ENCODE measurements around the gene TUBA1A.
"Not testable (repeated sequence)": the region's sequence is repeated elsewhere in the genome, so short reads cannot be mapped to it uniquely, and the experiment has no call there.

TUBA1A gene

GRCh38 chr12:49147384-49147783, 41.5 kb downstream of the TUBA1A start:
- no peak for DNase-seq (ENCODE audit: low spot score)

GRCh38 chr12:49146406-49146805, 42.5 kb downstream of the TUBA1A start:
- no peak for DNase-seq (ENCODE audit: low spot score)

DNA sequence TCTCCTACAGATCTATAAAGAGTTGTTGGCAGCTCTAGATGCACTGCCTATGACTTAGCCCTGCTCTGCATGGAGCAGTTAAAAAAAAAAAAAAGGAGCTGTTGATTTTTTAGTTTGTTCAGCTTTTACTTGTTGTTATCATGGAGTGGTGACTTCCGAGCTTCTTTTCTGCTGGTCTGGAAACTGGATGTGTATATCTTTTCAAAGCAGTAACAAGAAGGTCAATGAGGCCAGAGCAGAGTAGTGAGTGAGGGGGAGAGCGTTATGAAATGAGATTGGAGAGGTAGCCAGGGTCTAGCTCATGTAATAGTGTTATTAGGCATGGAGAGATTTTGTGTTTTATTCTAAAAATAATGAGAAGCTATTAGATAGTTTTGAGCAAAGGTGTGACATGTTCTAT, 44.5 kb downstream of the TUBA1A start:
- no peak for DNase-seq (ENCODE audit: low spot score)

DNA sequence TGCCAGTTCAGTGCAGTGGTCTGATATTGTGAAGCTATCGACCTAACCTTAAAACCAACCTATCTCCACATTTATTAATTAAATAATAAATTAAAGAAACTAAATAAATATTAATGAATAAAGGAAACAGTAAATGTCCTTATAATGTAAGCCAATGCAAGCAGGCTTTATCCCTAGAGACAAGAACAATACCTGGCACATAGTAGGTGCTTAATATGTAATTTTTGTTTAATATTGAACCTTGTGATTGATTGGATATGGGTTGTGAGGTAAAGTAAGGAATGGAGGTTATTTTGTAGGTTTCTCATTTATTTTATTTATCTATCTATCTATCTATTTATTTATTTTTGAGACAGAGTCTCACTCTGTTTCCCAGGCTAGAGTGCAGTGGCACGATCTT, 49.9 kb downstream of the TUBA1A start:
- no peak for DNase-seq (ENCODE audit: low spot score)

DNA sequence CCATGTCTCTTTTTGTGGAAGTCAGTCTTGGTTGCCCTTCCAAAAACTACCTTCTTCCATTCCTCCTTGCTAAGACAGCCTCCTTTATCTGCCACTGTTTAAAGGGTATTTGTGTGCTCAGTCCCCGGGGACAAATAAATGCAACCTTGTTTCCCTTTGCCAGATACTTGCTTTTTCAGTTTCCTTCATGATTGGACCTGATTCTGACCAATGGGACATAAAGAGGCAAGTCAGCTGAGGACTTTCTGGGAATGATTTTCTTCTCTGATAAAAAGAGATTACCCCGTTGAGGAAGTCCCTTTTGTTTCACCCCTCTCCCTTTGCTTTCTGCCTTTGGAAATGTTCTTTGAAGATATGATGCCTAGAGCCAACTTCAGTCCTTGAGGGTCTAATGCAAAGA, 50.3 kb downstream of the TUBA1A start:
- peak; percentile 78 for DNase-seq (ENCODE audit: low spot score)

- no peak for DNase-seq (ENCODE audit: low spot score)
These were observed 51.4 kb downstream of the TUBA1A start for GRCh38 chr12:49137476-49137875.

GRCh38 chr12:49136997-49137396, 51.9 kb downstream of the TUBA1A start:
- not testable (repeated sequence) for DNase-seq (ENCODE audit: low spot score)

Measured in COLO829 (cell line).